PC-3 (cell line): ENCODE measurements around the gene ARHGEF16. TPM values are rescaled to one million over a fixed set of nuclear protein-coding genes. Genes with fewer than 3 reads are reported as not detected.

ENCODE experiments used
- ATAC-seq: fragments of 200-7000 bp; cut with Tn5 transposase; 2 replicates; pipeline ENCODE4 v1.9.1; 2020; ENCODE audit warnings: mild to moderate bottlenecking, moderate library complexity
- BruUV-seq: library from RNA; stranded (reverse); fragments of 400-500 nt; replicated peaks from 2 replicates; lab custom pipeline; 2021; lab: Mats Ljungman, UMichigan
- CTCF ChIA-PET: fragments of 300-600 bp; sonication (Branson Sonifier 250); formaldehyde crosslinking; loops from one replicate; lab custom pipeline; 2022; ENCODE audit warnings: antibody characterized with exemption; lab: Charles Lee
- POLR2A ChIA-PET: fragments of 300-600 bp; sonication (Branson Sonifier 250); formaldehyde crosslinking; loops from one replicate; lab custom pipeline; 2022; ENCODE audit warnings: antibody characterized with exemption; ENCODE audit not compliant: unreplicated experiment; lab: Charles Lee
- DNase-seq: peaks from one replicate; pipeline ENCODE4 v3.0.0-alpha.2; 2015
- H2AFZ ChIP-seq: fragments of 300-600 bp; sonication (generic); 2 replicates; pipeline ENCODE4 v1.6.0; 2016; ENCODE audit warnings: antibody characterized with exemption, low read length
- H3F3A ChIP-seq: fragments of 300-600 bp; sonication (generic); one replicate; pipeline ENCODE4 v1.6.0; 2017; ENCODE audit warnings: antibody characterized with exemption, low read length, control low read depth, mild to moderate bottlenecking; ENCODE audit not compliant: unreplicated experiment
- H3K27ac ChIP-seq: fragments of 300-600 bp; sonication (generic); 2 replicates; pipeline ENCODE4 v1.5.1; 2016; ENCODE audit warnings: mild to moderate bottlenecking, low read length
- H3K27me3 ChIP-seq: fragments of 300-600 bp; sonication (generic); 2 replicates; pipeline ENCODE4 v1.6.1; 2016; ENCODE audit warnings: low read length, mixed read lengths
- H3K36me3 ChIP-seq: fragments of 300-600 bp; sonication (generic); 2 replicates; pipeline ENCODE4 v1.6.1; 2016; ENCODE audit warnings: low read depth, mixed run types, low read length, mixed read lengths
- H3K4me1 ChIP-seq: fragments of 300-600 bp; sonication (generic); 2 replicates; pipeline ENCODE4 v1.5.1; 2016; ENCODE audit warnings: low read length; ENCODE audit not compliant: insufficient read depth
- H3K4me2 ChIP-seq: fragments of 300-600 bp; sonication (generic); 2 replicates; pipeline ENCODE4 v1.6.0; 2016; ENCODE audit warnings: low read length
- H3K4me3 ChIP-seq: fragments of 300-600 bp; sonication (generic); 2 replicates; pipeline ENCODE4 v1.5.1; 2016; ENCODE audit warnings: mild to moderate bottlenecking, low read length, mixed read lengths
- H3K79me2 ChIP-seq: fragments of 300-600 bp; sonication (generic); 2 replicates; pipeline ENCODE4 v1.6.1; 2017; ENCODE audit warnings: low read length, mixed read lengths
- H3K9ac ChIP-seq: fragments of 300-600 bp; sonication (generic); 2 replicates; pipeline ENCODE4 v1.6.0; 2016; ENCODE audit warnings: mild to moderate bottlenecking, low read length
- H3K9me2 ChIP-seq: fragments of 300-600 bp; sonication (generic); replicated peaks from 2 replicates; pipeline ENCODE4 v1.6.1; 2016; ENCODE audit warnings: mixed run types, low read length, mixed read lengths
- H3K9me3 ChIP-seq: fragments of 300-600 bp; sonication (generic); 2 replicates; pipeline ENCODE4 v1.6.1; 2016; ENCODE audit warnings: low read length, mixed read lengths
- H4K20me1 ChIP-seq: fragments of 300-600 bp; sonication (generic); 2 replicates; pipeline ENCODE4 v1.6.1; 2016; ENCODE audit warnings: low read length, mixed read lengths
- EZH2 ChIP-seq: fragments of 300-600 bp; sonication (generic); IDR thresholded peaks from one replicate; pipeline ENCODE4 v1.6.1; 2017; ENCODE audit warnings: antibody characterized with exemption, mild to moderate bottlenecking, low read length; ENCODE audit not compliant: unreplicated experiment
- EZH2phosphoT487 ChIP-seq: fragments of 300-600 bp; sonication (generic); IDR thresholded peaks from 2 replicates; pipeline ENCODE4 v1.6.1; 2018; ENCODE audit warnings: mild to moderate bottlenecking, antibody characterized with exemption, low read length, borderline replicate concordance
- intact Hi-C: fragments of 100-400 bp; cut with micrococcal nuclease; formaldehyde crosslinking; loops from 2 replicates; pipeline ENCODE4 v1.9.0; 2023
- total RNA-seq: library from RNA; depleted of rRNA; stranded (reverse); fragments of >200 nt; gene quantifications from 2 replicates; pipeline ENCODE4 v1.2.3, GENCODE V29; 2014
- TF ChIP-seq, protein P1 (sequence below): fragments of 300-600 bp; sonication (generic); conservative IDR thresholded peaks from 2 replicates; pipeline ENCODE4 v1.5.1; 2017; ENCODE audit warnings: antibody characterized with exemption, low read depth, mild to moderate bottlenecking, low read length

ARHGEF16 gene
- total RNA-seq, 1 experiment from 2014 or later, result 54.3 TPM

DNA sequence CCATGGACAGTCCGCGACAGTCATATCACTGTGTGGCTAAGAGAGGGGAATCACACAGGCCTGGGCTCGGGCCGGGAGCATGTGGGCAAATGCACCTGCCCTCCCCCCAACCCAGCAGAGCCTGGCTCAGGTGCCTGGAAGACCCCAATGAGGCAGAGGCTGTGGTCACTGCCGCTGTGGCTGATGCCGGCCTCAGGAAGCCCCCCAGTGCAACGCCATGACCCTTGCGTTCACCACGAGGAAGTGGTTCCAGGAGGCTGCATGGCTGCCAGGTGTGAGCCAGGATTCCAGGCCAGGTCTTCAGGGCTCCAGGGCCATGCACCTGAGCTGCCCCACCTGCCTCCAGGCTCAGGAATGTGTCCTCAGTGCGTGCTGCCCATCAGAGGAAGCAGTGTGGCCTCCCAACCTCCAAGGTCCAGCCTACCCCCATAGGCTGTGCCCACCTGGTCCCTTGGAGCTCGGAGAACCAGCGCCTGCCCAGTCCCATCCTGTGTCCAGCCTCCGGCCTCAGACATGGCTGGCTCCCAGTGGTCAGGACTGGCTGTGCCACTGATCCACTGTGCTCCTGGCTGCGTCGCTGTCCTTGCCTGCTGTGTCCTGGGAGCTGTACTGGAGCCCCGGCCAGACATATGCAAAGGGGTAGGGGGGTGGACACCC, 8.0 kb downstream of the ARHGEF16 start:
- Histone ChIP-seq H3K79me2 (peaks cover 7% of the 10 kb centered on the region; the same call in 1 of the 2 replicates), H3K36me3 (no peaks in the 10 kb centered on the region), H3K27ac (no peak overlapping the region), H3K4me3 (no peak overlapping the region), H3K9me3 (no peaks in the 10 kb centered on the region), H4K20me1 (no peaks in the 10 kb centered on the region), H3K9me2 (no peaks in the 10 kb centered on the region), H2AFZ (no peak overlapping the region), H3K4me2 (no peak overlapping the region), H3K9ac (no peak overlapping the region), H3F3A (no peaks in the 10 kb centered on the region), H3K27me3 (no peaks in the 10 kb centered on the region), H3K4me1 (peaks cover 20% of the 10 kb centered on the region)
- DNase-seq, result no peak
- TF ChIP-seq EZH2, result no peak
- TF ChIP-seq, protein P1, sequence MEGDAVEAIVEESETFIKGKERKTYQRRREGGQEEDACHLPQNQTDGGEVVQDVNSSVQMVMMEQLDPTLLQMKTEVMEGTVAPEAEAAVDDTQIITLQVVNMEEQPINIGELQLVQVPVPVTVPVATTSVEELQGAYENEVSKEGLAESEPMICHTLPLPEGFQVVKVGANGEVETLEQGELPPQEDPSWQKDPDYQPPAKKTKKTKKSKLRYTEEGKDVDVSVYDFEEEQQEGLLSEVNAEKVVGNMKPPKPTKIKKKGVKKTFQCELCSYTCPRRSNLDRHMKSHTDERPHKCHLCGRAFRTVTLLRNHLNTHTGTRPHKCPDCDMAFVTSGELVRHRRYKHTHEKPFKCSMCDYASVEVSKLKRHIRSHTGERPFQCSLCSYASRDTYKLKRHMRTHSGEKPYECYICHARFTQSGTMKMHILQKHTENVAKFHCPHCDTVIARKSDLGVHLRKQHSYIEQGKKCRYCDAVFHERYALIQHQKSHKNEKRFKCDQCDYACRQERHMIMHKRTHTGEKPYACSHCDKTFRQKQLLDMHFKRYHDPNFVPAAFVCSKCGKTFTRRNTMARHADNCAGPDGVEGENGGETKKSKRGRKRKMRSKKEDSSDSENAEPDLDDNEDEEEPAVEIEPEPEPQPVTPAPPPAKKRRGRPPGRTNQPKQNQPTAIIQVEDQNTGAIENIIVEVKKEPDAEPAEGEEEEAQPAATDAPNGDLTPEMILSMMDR, result no peak
- no peak for TF ChIP-seq EZH2phosphoT487
- CTCF ChIA-PET, result interaction anchor here (1.2 kb wide), 1 partner anchor 10 kb away, joined by 4 read pairs; no protein-coding TSS in a partner anchor
- intact Hi-C loops, result no loop called here
- no peak for ATAC-seq
- POLR2A ChIA-PET, result no interaction called here
- no TSS peak for BruUV-seq

DNA sequence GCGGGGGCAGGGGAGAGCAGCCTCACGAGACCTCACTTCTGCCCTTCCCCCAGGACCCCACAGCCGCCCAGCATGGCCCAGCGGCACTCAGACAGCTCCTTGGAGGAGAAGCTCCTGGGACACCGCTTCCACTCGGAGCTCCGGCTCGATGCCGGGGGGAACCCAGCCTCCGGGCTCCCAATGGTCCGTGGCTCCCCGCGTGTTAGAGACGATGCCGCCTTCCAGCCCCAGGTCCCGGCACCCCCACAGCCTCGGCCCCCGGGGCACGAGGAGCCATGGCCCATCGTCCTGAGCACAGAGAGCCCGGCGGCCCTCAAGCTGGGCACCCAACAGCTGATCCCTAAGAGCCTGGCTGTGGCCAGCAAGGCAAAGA, 8.5 kb downstream of the ARHGEF16 start:
- Histone ChIP-seq H4K20me1 (no peaks in the 10 kb centered on the region), H3K9me2 (no peaks in the 10 kb centered on the region), H3K27ac (no peak overlapping the region), H3K9me3 (no peaks in the 10 kb centered on the region), H3K36me3 (no peaks in the 10 kb centered on the region), H3K9ac (no peak overlapping the region), H3K4me1 (peaks cover 20% of the 10 kb centered on the region), H3K4me2 (no peak overlapping the region), H3K79me2 (peaks cover 7% of the 10 kb centered on the region; the same call in 1 of the 2 replicates), H3K4me3 (no peak overlapping the region), H2AFZ (no peak overlapping the region), H3F3A (no peaks in the 10 kb centered on the region), H3K27me3 (no peaks in the 10 kb centered on the region)
- no TSS peak for BruUV-seq
- ATAC-seq, result no peak
- intact Hi-C loops, result no loop called here
- ChIA-PET CTCF (interaction anchor here (1.2 kb wide), 1 partner anchor 10 kb away, joined by 4 read pairs; no protein-coding TSS in a partner anchor), POLR2A (no interaction called here)
- TF ChIP-seq, protein P1, result no peak
- TF ChIP-seq EZH2, result no peak
- TF ChIP-seq EZH2phosphoT487, result no peak
- no peak for DNase-seq

DNA sequence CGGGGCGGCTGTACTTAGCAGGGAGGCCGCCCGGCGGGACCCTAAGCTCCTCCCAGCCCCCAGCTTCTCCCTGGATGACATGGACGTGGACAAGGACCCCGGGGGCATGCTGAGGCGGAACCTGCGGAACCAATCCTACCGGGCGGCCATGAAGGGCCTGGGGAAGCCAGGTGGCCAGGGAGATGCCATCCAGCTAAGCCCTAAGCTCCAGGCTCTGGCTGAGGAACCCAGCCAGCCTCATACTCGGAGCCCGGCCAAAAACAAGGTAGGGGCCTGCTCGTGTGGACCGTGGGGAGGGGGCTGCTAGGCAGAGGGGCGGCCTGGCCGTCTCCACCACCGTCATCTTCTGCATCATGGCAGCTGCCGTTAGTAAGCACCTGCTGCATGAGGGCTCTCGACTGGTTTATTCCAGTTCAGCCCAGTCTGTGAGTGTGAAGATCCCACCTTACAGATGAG, 9.0 kb downstream of the ARHGEF16 start:
- DNase-seq, result no peak
- CTCF ChIA-PET, result interaction anchor here (1.2 kb wide), 1 partner anchor 11 kb away, joined by 4 read pairs; no protein-coding TSS in a partner anchor
- BruUV-seq, result no TSS peak

More for the DNA sequence above, 9.0 kb downstream of the ARHGEF16 start:
- H3K27ac ChIP-seq, result no peak overlapping the region
- POLR2A ChIA-PET, result no interaction called here
- H3K27me3 ChIP-seq, result no peaks in the 10 kb centered on the region
- H3K79me2 ChIP-seq, result peaks cover 7% of the 10 kb centered on the region; the same call in 1 of the 2 replicates
- intact Hi-C loops, result no loop called here
- TF ChIP-seq EZH2phosphoT487 (no peak), EZH2 (no peak)
- TF ChIP-seq, protein P1, result no peak
- no peak overlapping the region for H2AFZ ChIP-seq
- no peak overlapping the region for H3K9ac ChIP-seq
- no peak overlapping the region for H3K4me2 ChIP-seq
- ATAC-seq, result no peak
- H3K36me3 ChIP-seq, result no peaks in the 10 kb centered on the region
- H3K4me1 ChIP-seq, result peaks cover 20% of the 10 kb centered on the region
- no peaks in the 10 kb centered on the region for H4K20me1 ChIP-seq
- no peaks in the 10 kb centered on the region for H3K9me3 ChIP-seq
- no peaks in the 10 kb centered on the region for H3K9me2 ChIP-seq
- no peaks in the 10 kb centered on the region for H3F3A ChIP-seq
- H3K4me3 ChIP-seq, result no peak overlapping the region
